Measurements from ENCODE around the gene ANXA6.

ANXA6 gene

DNA sequence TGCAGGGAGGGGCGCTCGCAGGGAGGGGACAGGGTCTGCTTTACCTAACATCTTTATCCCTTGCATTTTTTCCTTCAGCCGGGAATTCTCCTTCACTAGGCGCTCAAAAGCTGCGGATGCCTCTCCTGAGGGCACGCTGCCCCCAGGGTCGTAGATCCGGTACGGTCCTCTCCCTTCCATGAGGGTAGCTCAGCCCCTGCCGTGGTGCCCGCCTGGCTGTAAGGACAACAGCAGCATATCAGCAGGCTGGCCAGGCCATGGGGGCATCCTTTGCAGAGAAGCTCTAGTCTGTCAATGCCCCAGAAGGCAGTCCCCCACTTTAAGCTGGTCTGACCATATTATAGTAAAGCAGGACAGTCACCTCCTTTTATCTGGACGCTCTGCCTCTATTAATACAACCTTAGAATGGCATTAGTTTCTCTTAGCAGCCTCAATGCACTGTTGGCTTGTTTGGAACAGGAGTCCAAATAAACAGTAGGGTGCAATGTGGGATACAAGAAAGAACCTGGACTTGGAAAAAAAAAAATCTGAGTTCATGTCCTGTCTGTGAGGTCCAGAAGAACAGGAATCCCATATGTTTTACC, 92.6 kb downstream of the ANXA6 start:
- DNase-seq (ENCODE audit: low spot score): no peak

DNA sequence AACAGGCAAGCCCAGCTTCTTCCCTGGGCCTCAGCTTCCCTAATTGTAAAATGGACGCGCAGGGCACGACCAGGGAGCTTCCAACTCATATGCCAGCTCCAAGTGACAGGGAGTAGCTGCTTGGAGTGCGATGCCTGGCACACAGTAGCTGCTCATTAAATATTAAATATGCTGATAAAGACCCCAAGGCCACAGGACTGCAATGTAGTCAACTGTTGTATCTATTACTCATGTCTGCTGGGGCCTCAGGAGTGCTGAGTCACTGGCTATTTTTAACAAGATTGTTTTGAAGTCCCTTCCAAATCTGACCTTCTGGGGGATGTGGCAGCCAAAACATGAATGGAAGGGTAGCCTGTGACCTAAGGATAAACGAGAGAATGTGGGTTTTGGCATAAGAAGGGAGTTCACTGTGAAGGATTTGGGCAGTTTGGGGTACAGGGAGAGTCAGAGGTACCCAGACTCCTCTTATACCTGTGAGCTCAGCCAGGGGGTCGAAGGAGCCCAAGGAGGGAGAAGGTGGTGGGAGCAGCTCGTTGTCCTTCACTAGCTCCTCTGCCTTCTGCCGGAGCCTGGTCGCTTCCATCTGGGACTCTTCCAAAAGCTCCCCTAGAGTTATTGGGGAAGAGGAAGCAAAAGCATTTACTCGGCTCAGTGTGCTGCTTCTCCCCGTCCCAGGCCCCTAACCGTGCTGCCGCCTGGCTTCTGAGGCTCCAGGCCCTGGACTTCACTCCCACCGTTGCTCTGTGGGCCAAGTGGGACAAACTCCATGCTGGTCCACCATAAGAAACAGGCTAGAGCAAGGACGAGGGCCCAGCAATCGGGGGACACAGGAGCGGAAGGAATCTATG, 94.2 kb downstream of the ANXA6 start:
- no peak for DNase-seq (ENCODE audit: low spot score)

DNA sequence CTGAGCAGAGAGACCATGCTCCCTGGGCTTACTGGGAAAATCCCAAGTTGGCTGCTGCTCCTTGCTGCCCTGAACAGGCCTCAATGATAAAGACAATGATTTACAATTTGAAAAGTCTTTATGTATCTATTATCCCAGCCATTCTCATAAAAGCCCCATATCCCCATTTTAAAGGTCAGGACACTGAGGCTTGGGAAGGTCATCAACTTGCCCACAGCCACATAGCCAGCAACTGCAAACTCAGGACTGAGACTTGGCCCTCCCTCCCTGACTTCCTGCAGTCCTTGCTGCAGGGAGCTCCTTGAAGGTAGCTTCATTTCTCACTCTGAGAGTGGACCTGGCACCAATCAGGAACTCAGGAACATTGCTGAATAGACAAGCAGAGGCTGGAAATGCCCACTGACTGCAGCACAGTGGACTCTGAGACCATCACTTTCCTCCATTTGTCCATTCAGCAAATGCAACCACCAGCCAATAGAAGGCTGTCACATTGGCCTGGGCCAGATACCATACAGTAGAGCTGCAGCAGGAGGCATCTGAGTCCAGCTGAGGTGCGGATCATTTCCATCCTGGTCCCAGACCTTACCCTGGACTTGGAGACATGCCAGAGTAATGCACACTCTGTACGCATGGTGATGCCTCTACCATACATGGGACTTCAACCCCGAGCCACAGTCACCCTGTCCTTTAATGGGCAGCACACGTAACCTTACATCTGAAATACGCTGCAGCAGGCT, 95.0 kb downstream of the ANXA6 start:
- no peak for DNase-seq (ENCODE audit: low spot score)

DNA sequence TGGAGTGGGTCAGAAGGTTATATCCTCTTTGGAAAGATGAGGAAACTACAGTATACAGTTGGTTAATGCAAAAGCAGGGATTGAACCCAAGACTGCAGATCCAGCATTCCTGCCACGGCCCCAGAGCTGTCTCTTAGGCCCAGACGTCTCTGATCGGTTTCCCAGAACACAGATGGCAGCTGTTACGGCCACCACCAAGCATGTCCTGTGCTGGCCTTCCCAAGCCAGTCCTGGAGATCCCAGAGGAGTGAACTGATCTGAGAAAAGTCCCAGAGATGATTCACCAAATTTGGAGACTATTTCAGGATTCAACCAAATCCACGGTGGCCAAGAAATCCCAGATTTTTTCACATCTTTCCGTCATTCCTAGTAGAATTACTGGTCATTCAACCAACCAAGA, 96.8 kb downstream of the ANXA6 start:
- DNase-seq (ENCODE audit: low spot score): no peak

DNA sequence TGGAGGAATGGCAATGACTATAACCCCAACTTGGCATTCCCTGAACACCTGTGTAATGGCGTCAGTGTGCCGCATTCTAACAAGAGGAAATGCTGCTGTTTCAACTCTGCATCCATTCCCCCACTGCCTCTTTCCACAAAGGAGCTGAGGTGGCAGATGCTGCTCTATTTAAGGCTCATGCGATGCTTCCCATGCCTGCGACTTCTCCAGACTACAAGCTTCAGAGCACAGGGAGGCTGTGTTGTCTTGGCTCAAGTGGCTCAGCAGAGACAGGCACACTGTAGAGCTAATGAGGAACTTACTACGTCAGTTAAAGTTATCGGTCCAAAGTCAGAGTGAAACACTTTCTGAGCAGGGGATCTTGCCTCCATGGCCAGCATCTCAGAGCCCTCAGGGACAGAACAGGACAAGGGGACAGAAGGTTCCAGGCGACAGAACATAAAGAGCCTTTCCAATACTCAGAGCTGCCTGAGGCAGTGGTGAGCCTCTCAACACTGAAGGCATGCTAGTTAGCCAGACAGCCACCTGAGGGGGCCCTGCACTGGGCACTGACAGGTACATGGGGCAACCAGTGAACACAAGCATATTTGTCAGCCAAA, 98.6 kb downstream of the ANXA6 start:
- DNase-seq (ENCODE audit: low spot score): no peak

DNA sequence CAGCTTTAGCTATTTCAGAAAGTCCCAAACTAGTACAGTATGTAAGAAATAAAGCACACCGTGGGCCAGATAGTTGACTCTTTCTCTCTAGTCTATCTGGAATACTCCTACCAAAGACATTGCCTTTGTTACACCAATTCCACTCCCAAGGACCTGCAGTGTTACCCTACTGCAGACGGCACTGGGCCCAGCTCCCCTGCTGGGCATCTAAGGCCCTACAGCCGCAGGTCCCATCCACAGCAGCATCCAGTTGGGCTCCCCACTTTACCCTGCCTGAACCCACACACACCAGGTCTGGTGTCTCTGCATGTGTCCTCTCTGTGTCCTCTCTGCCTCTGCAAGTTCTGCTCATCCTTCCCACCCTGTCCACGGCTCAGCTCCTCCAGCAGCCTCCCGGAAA, 99.3 kb downstream of the ANXA6 start:
- no peak for DNase-seq (ENCODE audit: low spot score)

DNA sequence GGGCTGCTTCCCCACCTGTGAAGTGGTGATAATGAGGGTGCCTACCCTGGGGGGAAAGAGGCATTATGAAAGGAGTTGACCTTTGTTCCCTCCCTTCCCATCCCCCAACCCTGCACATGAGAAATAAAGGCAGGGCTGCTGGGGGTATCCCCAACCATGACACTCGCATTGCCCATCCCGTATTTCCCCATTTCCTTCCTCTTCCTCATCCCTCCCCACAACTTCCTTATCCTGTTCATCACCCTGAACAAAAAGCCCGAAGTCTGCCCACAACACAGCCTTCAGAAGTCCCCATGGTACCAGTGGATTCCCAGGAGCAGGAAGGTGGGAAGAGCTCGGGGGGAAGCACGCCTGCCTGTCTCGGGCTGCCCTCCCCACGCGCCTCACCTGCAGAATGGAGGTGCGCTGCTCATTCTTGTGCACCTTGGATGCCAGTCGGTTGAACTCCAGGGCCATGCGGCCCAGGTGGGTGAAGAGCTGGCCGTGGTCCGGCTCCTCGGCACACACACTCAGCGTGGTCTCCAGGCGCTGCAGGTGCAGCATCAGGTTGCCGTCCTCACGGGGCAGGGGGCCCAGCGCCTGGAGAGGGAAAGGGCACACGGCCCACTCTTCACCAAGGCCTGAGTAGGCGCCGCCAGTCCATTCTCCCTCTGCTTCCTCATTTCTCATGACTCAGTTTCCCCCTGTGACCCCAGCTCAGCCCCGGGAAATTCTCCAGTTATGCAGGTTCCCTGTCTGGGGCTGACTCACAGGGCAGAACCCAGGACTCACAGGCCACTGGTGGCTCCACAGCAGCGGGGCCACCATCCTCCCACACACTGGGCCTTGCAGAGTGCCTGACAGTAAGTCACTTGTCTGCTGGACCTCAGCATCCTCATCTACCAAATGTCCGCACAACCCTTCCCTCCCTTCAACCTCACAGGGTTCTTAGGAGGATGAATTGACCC, 100.9 kb downstream of the ANXA6 start:
- DNase-seq (ENCODE audit: low spot score): no peak

DNA sequence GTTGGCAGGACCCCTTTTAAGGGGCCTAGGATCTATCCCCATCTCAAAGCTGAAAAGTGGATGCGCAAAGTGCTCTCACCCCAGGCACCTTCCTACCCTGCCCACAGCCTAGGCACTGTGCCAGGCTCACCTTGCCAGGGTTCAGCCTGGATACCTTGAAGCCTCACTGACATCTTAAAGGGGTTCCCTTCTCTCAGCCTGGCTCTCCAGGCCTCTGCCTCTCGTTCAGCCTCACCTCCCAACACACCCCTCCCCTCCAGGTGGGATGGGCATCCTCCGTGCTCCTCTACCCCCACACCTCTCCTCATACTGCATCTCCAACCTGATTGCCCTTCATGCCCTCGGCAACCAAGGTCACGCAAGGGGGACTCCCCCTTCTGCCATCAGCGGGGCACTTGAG, 102.2 kb downstream of the ANXA6 start:
- DNase-seq (ENCODE audit: low spot score): no peak

DNA sequence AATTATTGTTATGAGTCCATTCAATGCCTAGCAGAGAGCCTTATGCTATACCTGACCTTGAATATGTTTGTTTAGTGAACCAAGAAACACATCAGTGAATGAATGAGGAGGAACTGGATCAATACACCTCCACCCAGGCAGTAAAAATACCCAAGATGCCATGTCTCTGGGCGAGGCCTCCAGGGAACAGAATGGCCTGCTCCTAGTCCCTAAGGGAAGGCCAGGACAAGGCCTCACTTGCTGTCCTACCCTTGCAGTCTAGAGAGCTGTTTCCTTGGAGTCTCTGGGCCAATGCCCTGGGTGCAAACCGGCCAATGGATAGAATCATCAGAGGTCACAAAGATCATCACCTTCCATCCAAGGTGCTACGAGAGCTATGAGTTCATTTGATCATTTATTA, 102.9 kb downstream of the ANXA6 start:
- no peak for DNase-seq (ENCODE audit: low spot score)

DNA sequence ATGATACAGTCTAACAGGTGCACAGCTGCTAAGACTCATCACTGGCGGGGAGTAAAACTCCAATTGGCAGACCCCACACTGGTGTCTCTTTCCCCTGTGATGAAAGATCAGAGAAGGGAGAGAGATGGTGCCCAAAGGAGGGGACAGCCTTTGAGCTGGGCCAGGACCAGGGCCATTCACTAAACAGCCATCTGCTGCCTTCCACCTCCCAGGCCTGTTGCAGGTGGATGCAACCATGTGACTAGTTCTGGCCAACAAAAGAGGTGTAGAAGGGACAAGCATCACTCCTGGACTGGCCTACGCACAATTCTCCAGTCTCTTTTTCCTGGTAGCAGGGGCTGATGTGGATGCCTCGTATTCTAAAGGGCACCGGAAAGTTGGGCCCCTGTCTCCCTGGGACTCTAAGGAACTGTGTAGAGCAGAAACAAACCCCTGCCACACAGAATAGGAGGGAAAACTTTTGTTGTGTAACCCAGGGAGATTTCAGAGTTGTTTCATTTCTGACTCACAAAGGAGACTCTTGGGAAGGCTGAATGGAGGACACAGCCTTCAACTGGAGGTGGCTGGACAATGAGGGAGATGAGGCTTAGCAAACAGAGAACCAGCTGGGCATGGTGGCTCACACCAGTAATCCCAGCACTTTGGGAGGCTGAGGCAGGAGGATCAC, 103.7 kb downstream of the ANXA6 start:
- DNase-seq (ENCODE audit: low spot score): no peak

DNA sequence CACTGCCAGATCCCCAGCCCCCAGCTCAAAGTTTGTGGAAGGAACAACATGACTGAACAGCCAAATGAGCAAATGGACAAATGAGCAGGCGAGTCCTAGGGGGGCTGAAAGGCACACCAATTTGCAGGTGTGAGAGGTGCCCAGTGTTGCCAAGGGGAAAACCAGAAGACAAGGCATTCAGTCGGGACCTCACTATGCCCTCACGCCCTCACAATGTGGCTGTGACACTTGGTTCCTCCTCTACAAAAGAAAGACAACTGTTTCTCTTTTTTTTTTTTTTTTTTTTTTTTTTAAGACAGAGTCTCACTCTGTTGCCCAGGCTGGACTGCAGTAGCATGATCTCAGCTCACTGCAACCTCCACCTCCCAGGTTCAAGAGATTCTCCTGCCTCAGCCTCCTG, 104.7 kb downstream of the ANXA6 start:
- no peak for DNase-seq (ENCODE audit: low spot score)

DNA sequence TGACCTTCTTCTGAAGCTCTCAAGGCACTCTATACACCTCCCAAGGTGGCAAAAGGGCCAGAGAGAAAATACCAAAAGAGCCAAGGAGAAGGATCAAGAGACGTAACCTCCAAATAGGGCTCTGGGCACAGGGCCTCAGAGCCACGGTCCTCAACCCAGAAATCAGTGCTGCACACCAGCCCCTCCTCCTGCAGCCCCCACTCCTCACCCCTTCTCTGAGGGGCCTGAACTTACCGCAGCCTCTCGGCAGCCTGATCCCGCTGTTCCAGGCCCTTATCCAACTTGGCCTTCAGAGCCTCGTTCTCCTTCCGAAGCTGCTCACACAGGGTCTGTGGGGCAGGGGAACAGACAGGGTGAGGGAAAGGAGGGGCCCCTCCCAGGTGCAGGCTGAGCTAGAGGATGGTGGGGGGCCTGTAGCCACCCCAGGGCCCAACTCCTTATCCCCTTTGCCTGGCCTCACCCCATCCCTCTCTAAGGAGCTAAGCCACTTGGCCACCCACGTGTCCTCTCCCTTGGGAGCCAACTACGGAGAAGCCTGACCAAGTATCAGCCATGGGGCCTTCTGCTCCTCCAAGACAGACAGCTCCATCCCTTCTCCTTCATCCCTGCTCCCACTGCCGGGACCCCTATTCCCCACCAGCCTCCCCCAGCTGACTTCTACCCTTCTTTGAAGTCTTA, 105.5 kb downstream of the ANXA6 start:
- DNase-seq (ENCODE audit: low spot score): no peak

DNA sequence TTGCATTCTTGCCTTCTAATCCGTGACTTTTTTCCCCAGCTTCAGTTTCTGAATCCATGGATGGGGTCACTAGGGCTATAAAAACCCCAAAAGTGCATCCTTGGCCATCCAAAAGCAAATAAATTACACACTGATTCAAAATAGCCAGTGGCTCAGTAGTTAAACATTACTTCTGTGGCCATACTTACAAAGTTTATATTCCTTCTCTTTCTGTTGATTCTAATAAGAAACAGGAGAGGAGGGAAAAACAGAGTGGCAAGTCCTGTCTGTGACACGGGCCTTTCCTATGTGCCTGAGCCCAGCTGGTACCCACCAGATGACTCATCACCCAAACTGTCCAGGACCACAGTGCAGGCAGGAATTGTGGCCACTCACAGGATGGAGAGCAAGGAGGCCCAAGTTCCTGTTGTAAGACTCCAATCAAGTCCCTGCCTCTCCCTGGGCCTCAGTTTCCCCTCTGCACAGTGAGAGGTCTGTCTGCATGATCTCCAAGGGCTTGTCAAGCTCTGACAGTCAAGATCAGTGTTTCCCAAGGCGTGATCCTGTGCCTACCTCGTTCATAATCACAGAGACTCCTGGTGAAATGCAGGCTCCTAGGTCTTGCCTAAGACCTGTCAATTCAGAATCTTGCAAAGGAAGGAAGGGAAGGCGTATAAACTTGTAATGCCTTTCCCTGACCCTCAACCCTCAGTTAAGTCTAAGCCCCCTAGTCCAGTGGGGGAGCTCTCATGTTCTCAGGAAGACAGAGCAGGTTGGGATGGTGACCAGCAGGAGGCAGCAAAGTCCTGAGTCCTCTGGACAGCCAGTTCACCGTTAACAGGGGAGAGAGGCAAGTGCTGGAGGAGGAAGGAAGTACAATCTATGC, 106.3 kb downstream of the ANXA6 start:
- DNase-seq (ENCODE audit: low spot score): peak; percentile 72
